GM12874 (cell line): Measurements from ENCODE around the gene CALY.

Experiments used
- TF ChIP-seq, protein P1 (sequence below): IDR thresholded peaks from 2 replicates; pipeline ENCODE4 v1.5.1; 2011; ENCODE audit warnings: low read depth, mild to moderate bottlenecking, control low read depth, low read length, moderate library complexity; ENCODE audit not compliant: insufficient read depth

The CALY gene

DNA sequence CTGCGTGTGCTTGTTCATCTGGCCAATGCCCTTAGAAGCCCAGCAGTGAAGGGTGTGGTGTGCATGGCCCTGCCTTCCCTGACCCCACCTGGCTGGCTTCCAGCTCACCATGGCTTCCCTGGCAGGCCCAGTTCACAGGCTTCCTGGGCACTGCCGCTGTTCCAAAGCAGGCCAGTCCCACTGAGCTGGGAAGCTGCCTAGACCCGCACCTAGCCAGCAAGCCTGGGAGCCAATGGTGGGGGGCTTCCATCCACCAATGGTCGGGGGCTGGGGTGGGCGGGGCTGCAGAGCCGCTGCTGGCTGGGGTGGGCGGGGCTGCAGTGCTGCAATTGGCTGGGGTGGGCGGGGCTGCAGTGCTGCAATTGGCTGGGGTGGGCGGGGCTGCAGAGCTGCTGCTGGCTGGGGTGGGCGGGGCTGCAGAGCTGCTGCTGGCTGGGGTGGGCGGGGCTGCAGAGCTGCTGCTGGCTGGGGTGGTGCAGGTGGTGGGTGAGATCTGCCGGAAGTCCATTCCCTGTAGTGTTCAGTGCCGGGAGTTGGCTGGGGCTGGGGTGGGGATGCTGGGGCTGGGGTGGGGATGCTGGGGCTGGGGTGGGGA, 12.4 kb downstream of the CALY start:
- TF ChIP-seq, protein P1, sequence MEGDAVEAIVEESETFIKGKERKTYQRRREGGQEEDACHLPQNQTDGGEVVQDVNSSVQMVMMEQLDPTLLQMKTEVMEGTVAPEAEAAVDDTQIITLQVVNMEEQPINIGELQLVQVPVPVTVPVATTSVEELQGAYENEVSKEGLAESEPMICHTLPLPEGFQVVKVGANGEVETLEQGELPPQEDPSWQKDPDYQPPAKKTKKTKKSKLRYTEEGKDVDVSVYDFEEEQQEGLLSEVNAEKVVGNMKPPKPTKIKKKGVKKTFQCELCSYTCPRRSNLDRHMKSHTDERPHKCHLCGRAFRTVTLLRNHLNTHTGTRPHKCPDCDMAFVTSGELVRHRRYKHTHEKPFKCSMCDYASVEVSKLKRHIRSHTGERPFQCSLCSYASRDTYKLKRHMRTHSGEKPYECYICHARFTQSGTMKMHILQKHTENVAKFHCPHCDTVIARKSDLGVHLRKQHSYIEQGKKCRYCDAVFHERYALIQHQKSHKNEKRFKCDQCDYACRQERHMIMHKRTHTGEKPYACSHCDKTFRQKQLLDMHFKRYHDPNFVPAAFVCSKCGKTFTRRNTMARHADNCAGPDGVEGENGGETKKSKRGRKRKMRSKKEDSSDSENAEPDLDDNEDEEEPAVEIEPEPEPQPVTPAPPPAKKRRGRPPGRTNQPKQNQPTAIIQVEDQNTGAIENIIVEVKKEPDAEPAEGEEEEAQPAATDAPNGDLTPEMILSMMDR: no peak

DNA sequence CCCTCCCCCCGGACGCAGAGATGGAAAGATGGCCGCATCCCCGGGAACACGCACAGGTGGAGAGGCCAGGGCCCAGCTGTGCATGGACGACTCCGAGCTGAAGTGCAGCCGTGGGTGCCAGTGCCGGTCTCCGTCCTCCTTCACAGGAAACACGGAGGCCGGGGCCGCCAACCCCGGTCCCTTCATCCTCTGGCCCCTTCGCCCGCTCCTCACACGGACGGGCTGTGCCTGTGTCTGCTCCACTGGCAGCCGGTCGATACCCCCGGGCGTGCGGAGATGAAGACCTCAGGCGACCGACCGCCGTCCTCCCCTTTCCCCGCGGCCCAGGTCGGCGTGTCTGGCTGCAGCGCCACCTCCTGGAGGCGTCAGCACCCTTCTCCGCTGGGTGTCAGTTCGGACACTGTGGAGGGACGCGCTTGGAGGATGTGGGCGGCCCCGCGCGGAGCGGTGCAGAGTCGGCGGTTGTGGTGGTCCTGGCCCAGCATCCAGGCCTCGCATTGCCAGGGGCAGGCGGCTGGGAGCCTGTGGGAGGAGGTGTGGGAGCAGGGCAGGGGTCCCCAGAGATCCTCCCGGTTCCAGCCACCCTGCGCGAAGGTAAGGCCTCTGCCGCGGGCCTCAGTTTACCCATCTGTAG, 18.1 kb downstream of the CALY start:
- TF ChIP-seq, protein P1: peak; percentile 76

- TF ChIP-seq, protein P1: no peak
Observed at GRCh38 chr10:133316732-133317131, 20.0 kb downstream of the CALY start.

- TF ChIP-seq, protein P1: no peak
Observed at GRCh38 chr10:133316266-133316665, 20.4 kb downstream of the CALY start.

- TF ChIP-seq, protein P1: no peak
Observed at GRCh38 chr10:133315847-133316246, 20.8 kb downstream of the CALY start.

DNA sequence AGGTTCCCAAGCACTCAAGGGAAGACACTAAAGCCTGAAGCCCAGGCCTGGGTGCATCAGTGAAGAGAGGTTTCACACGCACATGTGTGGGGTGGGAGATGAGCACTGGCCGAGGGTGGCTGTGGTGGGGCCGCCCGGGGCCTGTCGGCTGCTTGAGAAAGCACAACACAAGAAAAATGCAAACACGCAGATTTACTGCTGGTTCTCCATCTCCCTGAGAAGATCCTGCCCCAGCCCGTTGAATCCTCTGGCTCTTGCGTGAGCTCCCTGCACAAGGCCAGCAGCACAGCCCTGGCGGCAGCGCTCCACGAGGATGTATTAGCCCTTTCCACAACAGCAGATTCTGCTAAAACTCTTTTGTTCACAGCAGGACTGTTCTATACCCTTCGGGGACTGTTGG, 21.8 kb downstream of the CALY start:
- TF ChIP-seq, protein P1: no peak

GRCh38 chr10:133313192-133313591, 23.5 kb downstream of the CALY start:
- TF ChIP-seq, protein P1: no peak
